Measurements from ENCODE around the gene TNFSF13.

GRCh38 chr17:7610641-7611040, 52.1 kb downstream of the TNFSF13 start:
- no peak for TF ChIP-seq POLR2A (IDR thresholded peaks at IDR 0.05)
- TF ChIP-seq, protein P1, sequence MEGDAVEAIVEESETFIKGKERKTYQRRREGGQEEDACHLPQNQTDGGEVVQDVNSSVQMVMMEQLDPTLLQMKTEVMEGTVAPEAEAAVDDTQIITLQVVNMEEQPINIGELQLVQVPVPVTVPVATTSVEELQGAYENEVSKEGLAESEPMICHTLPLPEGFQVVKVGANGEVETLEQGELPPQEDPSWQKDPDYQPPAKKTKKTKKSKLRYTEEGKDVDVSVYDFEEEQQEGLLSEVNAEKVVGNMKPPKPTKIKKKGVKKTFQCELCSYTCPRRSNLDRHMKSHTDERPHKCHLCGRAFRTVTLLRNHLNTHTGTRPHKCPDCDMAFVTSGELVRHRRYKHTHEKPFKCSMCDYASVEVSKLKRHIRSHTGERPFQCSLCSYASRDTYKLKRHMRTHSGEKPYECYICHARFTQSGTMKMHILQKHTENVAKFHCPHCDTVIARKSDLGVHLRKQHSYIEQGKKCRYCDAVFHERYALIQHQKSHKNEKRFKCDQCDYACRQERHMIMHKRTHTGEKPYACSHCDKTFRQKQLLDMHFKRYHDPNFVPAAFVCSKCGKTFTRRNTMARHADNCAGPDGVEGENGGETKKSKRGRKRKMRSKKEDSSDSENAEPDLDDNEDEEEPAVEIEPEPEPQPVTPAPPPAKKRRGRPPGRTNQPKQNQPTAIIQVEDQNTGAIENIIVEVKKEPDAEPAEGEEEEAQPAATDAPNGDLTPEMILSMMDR (IDR thresholded peaks at IDR 0.05), result no peak

Data from uterus (tissue), 2 donors.